Breast epithelium (tissue), 3 donors: ENCODE results near the gene ARIH1.

Experiments
- POLR2A ChIP-seq: fragments of 450-650 bp; IDR thresholded peaks from one replicate; pipeline ENCODE4 v1.6.1; 2016; ENCODE audit warnings: antibody characterized with exemption, mild to moderate bottlenecking, moderate library complexity
- POLR2AphosphoS5 ChIP-seq, 3 donors: sonication (generic); formaldehyde crosslinking; IDR thresholded peaks; one replicate each; pipeline ENCODE4 v1.6.1; 2017; ENCODE audit warnings: antibody characterized with exemption in 3 of 3
- TF ChIP-seq, protein P1 (sequence below), 3 donors: fragments of 450-650 bp; IDR thresholded peaks; one replicate each; pipeline ENCODE4 v1.5.1; 2016 to 2017; ENCODE audit warnings: antibody characterized with exemption in 3 of 3, mild to moderate bottlenecking in 3 of 3, moderate library complexity in 3 of 3

GRCh38 chr15:72579814-72580213 is 105.7 kb downstream of the ARIH1 start:
- TF ChIP-seq, protein P1, sequence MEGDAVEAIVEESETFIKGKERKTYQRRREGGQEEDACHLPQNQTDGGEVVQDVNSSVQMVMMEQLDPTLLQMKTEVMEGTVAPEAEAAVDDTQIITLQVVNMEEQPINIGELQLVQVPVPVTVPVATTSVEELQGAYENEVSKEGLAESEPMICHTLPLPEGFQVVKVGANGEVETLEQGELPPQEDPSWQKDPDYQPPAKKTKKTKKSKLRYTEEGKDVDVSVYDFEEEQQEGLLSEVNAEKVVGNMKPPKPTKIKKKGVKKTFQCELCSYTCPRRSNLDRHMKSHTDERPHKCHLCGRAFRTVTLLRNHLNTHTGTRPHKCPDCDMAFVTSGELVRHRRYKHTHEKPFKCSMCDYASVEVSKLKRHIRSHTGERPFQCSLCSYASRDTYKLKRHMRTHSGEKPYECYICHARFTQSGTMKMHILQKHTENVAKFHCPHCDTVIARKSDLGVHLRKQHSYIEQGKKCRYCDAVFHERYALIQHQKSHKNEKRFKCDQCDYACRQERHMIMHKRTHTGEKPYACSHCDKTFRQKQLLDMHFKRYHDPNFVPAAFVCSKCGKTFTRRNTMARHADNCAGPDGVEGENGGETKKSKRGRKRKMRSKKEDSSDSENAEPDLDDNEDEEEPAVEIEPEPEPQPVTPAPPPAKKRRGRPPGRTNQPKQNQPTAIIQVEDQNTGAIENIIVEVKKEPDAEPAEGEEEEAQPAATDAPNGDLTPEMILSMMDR (IDR thresholded peaks at IDR 0.05) = no peak
- TF ChIP-seq POLR2A = no peak
- no peak for TF ChIP-seq POLR2AphosphoS5 (IDR thresholded peaks at IDR 0.05)
